ENCODE measurements around the gene ARHGAP22.

DNA sequence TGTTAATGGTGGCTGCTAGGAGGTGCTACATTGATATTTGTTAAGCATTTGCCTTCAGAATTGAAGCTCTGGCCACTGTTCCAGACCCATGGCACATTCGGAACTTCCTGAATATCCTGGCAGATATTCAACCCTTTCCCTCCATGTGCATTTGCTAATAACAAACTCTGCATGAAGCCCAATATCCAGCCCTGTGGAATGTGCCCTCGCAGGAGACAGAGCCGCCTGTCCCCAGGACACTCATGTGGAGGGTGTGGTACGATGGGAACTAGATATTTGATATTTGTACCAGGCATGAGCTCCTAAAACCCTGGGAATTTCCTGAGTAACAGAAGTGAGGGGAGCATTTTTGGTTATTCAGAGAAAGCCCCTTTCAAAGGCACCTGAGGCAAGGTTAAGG is 21.6 kb upstream of the ARHGAP22 start:
- TF ChIP-seq POLR2A (IDR thresholded peaks at IDR 0.05; ENCODE audit: low read depth, low read length) (no peak), PAX5 (IDR thresholded peaks at IDR 0.05; ENCODE audit: insufficient read depth, low read length, severe bottlenecking) (no peak), POLR2AphosphoS5 (IDR thresholded peaks at IDR 0.05; ENCODE audit: low read depth, low read length) (no peak)
